Measurements from ENCODE around the gene SET.

- TF ChIP-seq POLR2A (IDR thresholded peaks at IDR 0.05): no peak
- TF ChIP-seq, protein P1, sequence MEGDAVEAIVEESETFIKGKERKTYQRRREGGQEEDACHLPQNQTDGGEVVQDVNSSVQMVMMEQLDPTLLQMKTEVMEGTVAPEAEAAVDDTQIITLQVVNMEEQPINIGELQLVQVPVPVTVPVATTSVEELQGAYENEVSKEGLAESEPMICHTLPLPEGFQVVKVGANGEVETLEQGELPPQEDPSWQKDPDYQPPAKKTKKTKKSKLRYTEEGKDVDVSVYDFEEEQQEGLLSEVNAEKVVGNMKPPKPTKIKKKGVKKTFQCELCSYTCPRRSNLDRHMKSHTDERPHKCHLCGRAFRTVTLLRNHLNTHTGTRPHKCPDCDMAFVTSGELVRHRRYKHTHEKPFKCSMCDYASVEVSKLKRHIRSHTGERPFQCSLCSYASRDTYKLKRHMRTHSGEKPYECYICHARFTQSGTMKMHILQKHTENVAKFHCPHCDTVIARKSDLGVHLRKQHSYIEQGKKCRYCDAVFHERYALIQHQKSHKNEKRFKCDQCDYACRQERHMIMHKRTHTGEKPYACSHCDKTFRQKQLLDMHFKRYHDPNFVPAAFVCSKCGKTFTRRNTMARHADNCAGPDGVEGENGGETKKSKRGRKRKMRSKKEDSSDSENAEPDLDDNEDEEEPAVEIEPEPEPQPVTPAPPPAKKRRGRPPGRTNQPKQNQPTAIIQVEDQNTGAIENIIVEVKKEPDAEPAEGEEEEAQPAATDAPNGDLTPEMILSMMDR (IDR thresholded peaks at IDR 0.05): no peak
These were observed 18.4 kb downstream of the SET start for GRCh38 chr9:128707446-128707845.

Data from adrenal gland (tissue), 5 donors.